Fibroblast of skin of abdomen (primary cell): Measurements from ENCODE around the gene PIK3AP1.

Experiments used
- DNase-seq: peaks from one replicate; pipeline ENCODE4 v3.0.0-alpha.2; 2013

Gene PIK3AP1

DNA sequence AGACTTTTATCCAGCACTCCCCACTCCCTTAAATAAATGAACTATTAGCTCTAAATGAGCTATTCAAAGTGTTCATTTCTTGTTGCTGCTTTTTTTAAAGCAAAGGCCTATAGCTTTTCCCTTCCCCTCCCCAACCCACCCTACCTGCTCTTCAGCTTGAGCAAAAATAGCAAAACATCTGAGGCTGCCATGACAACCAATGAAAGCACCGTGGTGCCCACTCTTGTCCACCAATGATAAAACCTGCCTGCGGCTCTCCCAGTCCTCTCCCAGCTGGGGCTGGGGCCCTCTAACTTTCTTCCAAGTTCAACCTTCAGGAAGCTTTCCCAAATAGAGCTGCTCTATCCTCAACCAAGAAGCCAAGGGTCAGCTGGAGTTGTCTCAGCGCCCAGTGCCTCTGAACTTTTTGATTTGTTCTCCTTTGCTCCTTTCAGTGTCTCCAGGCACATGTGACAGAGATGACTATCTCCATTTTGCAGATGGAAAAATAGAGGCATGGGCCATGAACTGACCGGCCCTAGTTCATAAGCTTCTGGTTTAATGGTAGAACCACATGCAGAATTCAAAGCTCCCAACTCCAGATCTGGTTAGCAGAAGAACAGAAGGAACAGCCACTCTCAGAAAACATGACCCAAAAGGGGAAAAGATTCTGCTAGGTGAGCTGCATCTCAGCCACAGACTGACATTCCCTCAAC, 47.7 kb downstream of the PIK3AP1 start:
- DNase-seq = no peak

DNA sequence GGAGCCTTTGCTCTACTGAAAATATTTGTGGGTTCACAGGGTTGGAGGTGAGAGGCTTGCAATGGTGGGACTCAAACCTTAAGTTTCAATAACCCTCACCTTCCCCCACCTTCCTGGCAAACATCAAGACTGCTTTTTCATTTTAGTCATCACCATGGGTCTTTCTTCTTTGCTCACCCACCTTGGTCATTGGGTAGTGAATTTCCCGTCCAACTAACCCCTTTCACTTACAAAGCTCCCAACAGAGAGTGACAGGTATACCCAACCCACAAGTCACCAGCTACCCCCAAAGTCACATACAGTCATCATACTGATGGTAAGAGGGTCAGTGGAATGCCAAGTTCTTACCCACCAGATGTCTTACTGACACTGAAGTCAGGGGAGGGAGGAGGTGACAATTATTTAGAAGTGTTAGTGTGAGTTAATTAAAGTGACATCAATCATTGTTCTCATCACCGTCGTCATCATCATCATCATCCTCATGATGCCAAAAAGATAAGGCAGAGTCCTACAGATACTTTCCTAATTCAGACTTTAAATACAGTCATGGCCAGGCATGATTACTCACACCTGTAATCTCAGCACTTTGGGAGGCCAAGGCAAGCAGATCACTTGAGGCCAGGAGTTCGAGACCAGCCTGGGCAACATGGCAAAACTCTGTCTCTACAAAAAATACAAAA, 49.0 kb downstream of the PIK3AP1 start:
- DNase-seq = no peak

DNA sequence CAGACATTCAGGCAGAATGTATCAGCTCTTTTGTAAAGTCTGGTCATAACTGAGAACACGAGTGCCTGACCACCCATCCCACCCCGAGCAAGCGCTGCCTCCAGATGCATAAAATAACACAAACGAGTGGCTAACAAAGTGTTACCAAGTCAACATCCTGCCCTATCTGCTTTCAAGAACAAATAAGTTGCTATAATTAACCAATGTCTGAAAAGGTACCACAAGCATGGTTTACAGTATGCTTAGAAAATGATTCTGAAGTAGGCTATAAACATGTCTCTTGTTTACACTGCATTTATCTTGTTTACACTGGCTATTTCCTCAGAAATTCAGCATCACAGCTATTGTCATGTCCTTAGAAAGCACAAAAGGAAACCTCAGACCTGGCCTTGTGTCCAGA, 49.5 kb downstream of the PIK3AP1 start:
- DNase-seq = no peak

DNA sequence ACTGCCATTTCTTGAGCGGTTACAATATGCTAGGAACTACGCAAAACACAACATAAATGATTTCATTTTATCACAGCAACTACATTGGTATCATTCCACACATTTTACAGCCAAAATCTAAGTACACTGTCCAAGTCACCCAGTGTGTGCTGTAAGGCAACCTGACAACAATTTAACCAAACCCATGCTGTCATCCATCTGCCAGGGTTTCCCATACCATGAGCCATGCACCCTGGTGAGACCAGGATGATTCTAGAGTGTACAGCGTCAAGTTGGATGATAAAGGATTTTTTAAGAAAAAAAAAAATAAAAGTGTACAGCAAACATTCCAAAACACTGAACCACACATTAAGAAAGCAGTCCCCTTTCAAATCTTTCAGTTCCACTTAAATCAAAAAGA, 52.9 kb downstream of the PIK3AP1 start:
- no peak for DNase-seq

DNA sequence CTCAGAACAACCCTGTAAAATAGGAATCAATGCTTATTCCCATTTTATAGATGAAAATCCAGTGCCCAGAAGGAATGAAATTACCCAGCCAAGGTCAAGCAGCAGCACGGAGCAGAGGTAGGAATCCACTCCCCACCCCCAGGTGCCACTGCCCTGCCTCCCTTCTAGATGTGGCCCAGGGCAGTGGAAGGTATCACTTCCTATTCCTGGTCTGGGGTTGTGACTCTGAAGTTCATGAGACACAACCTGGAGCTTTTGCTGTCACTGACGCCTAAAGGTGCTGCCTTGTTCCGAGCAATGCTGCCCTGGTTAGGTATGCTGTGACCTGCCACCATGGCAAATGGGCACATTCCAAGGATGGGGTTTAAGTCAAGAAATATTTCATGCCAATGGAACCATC, 53.6 kb downstream of the PIK3AP1 start:
- no peak for DNase-seq

DNA sequence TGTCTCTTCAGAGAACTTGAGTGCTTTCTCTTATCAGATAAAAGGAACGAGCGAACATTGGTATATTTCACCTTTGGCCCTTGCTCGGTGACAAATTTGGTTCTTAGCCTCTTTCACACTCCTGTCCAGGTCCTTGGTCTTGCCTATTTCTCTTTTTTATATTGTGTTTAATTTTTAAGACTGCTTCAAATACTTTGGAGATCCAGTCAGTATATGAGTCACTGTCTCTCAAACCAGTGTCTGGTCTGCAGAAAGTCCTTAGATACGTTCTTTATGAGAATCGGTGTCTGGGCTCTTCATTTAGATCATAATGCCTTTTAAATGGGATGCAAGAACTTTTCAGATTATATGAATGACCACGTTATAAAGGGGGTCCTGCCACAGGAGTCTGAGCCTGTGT, 55.0 kb downstream of the PIK3AP1 start:
- DNase-seq = peak; percentile 67

DNA sequence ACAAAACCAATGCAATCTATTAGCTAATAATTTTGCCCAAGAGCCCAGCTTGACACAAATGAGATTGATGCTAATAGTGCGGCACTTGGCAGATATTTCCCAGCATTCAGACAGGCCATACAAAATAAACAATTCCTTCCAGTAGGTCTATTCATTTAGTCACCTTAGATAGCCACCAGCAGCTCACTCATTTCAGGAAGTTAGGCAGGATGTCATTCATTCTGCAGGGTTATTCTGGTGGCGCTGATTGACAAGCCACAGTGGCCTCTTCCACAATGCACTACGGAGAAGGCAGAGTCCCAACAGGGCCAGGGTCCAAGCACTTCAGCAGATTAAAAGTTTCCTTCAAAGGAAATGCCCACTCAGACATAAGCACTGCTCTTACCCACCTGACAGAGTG, 55.8 kb downstream of the PIK3AP1 start:
- DNase-seq = no peak

DNA sequence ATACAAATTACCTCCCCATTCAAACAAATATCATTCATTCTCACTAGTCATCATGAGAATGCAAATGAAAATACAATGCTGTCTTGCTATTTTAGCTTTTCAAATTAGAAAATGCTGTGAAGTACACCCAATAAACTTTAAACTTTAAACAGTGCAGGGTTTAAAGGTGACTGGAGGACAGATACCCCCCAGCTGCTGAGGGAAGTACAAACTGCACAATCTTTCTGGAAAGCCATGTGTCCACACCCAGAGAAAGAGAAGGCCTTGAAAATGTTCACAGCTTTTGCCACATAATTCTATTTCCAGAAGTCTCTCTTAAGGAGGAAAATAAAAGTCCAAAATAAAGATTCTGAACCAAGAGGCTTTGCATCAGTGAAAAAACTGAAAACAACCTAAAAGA, 56.5 kb downstream of the PIK3AP1 start:
- no peak for DNase-seq

DNA sequence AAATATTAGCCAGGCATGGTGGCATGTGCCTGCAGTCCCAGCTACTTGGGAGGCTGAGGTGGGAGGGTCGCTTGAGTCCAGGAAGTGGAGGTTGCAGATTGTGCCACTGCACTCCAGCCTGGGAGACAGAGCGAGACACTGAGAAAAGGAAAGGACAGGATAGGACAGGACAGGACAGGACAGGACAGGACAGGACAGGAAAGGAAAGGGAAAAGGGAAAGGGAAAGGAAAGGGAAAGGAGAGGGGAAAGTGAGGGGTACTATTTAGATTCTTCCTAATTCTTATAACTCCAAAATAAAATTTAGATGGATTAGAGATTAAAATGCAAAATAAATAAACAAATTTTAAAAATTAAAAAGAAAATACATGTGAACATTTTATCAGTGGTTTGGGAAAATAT, 58.7 kb downstream of the PIK3AP1 start:
- no peak for DNase-seq

DNA sequence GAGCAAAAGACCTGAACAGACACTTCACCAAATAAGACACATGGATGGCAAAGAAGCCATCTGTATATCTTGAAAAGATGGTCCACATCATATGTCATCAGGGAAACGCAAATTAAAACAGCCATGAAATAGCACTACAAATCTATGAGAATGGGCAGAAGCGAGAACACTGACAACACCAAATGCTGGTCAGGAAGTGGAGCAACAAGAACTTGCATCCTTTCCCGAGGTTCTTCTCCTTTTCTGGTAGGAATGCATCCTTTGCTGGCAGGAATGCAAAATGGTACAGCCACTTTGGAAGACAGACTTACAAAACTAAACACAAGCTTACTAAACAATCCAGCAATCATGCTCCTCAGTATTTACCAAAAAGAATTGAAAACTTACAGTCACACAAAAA, 60.0 kb downstream of the PIK3AP1 start:
- DNase-seq = no peak

DNA sequence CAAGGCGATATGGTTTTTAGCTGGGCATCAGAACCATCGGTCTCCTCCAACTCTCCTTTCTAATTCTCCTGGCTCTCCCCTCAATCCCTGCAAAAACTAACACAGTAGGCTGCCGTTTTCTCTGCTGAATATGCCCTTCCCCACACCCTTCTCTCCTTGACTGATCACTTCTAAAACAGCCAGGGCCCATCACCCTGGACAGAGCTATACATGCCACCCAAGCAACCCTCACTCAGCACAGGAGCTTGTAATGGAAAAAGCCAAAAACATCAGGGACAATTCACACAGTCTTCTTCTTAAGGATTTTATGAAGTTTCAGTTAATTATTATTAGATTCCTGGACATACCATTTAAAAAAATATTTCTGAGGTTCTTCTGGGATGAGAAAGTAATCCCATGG, 61.5 kb downstream of the PIK3AP1 start:
- DNase-seq = no peak

DNA sequence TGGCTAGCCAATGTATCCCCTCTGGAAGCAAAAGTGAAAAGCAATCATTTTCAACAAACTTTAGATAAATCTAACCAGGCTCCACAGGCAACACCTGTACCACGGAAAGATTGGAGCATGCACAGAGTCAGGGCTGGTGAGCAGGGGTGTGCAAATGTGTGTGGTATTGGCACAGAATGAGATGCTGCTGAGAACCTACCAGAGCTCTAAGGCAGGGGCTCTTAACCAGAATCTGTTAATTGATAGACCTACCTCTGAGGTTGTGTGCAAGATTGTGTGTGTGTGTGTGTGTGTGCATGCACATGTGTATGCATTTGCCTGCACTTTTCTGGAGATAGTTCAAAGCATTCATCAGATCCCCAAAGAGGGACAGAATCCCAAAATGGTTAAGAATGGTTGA, 62.9 kb downstream of the PIK3AP1 start:
- DNase-seq = no peak

DNA sequence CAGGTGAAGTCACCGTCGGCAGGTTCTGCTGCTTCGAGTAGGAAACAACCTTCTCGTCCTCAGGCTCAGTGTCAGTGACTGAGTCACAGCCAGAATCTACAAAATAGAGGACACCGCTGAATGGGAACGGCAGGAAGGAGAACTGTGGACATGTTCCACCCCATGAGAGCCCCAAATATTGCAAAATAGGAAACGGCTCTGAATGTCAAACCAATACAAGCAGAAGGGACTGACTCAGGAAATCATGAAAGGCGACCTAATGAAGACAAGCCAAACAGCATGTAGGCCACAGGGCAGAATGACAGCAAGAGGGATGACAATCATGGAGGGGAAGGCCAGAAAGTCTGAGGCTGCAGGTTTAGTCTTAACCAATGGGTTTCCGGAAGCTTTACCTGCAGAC, 63.5 kb downstream of the PIK3AP1 start:
- DNase-seq = no peak

DNA sequence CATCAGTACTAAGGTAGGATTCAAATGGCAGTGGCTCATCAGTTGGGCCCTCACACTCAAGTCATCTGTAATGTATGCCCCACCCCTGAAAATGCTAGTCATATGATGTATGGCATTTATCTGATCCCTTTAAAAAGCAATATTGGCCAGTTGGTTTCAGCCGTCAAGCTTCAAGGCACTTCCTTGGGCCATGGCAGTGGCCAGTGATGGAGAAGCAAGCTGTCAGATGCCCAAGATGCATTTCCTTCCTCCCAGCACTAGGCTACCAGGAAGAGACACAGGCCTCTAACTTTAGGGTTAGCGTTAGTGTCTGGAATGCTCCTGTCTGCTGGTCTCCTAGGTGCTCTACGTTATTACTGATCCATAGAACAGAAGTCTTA, 64.1 kb downstream of the PIK3AP1 start:
- DNase-seq = no peak

DNA sequence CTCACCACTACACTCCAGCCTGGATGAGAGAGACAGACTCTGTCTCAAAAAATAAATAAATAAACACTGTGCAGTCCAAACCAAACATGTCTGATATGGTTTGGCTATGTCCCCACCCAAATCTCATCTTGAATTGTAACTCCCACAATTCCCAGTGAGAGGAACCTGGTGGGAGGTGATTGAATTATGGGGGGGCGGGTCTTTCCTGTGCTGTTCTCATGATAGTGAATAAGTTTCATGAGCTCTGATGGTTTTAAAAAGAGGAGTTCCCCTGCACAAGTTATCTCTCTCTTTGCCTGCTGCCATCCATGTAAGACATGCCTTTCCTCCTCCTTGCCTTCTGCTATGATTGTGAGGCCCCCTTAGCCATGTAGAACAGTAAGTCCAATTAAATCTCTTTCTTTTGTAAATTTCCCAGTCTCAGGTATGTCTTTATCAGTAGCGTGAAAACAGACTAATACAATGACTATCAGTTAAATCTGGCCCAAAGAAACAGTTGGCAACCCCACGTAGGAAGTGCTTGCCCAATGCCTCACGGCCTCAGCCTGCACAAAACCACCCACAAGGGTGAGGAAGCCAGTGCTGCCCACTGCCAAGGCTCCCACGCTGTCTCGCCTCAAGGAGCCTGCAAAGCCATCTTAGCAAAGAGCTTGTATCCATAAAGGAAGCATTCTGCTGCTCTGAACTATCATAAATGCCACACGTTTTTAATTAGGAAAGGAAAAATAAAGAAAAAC, 64.7 kb downstream of the PIK3AP1 start:
- no peak for DNase-seq

DNA sequence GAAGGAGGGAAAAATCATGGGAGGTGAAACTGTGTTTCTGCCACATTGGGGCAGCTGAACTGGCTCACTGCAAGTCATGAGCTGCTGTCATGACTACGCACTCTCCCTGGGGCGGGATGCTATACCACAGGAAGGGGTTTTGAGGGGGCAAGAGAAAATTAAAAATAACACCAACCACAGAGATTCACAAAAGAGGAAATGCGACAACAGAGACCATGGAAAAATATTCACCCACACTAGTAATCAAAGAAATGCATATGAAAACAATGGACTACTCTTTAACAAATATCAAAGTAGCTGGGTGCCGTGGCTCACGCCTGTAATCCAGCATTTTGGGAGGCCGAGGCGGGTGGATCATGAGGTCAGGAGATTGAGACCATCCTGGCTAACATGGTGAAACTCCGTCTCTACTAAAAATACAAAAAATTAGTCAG, 68.3 kb downstream of the PIK3AP1 start:
- no peak for DNase-seq

DNA sequence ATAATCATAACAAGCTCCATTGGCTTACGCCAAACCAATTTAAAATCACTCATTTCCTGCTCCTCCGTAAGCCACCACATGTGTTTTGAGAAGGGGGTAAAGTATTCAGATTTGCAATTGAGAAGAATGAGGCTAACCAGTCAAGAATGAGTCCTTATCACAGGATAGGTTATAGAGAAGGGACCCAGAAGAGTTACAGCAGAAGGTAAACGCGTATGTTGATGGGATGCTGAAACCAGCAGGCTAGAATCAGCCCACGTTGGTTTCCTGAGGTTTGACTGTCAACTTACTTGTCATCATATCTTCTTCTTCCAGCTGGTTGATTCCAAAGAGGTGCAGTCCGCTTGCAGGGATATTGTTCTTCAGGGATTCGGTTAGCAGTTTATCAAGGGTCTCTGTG, 69.4 kb downstream of the PIK3AP1 start:
- DNase-seq = no peak

DNA sequence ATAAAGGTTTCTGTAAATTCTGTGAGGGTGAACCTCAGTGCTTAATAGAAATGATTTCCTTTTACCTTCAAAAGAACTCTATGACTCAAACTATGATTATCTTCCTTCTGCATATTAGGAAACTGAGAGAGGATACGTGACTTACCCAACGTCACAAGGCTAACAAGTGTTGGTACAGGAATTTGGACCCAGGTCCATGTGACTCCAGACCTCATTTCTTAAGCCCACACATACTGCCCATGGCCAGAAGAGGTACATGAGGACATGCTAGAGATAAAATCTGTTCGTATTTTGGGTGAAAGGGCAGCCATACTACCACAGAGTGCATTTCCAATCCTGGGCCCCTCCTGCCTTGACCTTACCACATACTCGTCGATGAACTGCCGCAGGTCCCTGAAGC, 72.0 kb downstream of the PIK3AP1 start:
- no peak for DNase-seq

DNA sequence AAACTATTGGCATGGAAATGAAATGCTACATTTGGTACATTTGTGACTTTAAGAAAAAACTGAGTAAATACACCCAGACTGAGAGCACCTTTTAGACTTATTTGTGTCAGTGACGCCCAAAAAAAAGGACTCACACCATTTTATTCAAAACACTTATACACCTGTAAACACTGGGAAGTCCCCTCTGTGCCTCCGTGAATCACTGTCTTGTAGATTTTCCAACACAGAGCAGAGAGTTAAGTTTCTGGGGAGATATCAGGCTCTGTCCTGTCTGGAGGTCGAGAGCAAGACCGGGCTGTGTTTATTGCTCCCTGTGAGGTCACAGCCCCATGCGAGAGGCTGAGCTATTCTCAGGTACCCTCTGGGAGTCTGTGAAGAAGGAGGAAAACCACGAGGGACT, 72.8 kb downstream of the PIK3AP1 start:
- DNase-seq = no peak

DNA sequence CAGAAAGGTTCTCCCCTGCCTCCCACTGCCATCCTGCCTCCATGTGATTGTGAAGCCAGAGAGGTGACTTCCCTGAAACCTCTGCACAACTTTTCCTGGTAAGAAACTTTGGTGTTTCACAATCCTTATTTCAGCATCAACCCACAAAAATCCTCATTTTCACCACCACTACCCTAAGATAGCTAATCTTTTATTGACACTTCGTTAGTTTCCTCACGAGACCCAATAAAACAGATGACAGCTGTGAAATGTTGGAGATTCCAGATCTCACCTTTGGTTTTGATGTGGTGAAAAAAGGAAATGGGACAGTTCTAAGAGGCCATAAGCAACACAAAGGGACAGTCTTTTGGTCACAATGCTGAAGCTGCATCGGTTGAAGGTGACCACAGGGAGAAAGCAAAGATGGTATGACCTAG, 73.6 kb downstream of the PIK3AP1 start:
- no peak for DNase-seq

DNA sequence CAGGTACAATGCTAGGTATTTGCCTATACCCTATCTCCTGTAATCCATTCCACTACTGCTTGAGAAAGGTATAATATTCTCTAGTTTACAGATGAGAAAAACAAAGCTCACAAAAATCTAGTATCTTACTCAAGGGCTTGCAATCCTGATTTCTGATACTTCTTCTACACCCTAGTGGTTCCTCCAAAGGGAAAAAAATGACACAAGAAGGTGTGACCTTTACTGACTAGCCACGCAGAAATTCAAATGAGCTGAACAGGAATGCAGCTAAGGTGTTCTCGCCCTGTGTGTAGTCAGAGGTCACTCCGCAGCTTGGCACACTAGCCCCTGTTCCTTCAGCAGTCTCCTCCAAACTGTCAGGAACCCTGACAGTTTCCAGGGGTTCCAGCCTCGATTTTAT, 74.0 kb downstream of the PIK3AP1 start:
- no peak for DNase-seq

DNA sequence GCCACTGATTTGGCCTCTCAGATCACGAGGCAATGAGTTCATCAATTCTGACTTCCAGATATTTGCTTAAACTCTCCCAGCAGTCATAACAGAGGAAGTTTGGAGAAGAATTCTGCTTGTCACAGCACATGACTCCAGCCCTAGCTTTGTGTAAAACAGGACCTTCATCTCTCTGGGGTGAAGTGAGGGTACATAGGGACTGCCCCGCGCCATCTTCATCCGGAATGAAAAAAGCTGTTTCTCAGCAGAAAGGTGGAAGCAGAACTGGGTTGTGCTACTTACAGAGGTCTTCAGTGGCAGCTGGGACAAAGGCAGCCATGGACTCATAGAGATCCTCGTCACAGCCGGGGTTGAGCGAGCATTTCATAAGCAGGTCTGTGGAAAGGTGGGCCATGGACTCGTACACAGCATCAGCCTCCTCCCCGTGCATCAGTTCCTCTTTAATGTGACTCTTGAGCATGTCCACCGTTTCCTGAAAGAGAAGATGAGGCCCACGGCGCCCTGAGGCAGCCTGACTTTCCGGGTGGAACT, 75.1 kb downstream of the PIK3AP1 start:
- no peak for DNase-seq

DNA sequence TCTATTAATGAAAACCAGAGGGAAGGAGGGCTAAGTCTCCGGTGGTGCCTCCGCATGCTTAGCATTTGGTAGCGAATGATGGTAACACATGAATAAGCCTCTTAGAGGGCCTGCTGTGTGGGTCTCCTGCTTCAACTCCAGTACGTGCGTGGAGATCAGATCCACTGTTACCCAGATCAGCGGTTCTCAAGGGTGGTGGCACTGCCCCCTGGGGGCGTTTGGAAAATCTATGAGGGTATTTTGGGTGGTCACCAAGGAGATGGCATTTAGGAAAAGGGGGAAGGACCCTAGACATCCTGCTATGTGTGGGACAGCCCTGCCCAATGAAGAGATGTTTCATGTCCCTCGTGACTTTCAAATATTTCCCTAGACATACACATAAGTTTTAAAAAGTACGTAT, 76.4 kb downstream of the PIK3AP1 start:
- no peak for DNase-seq

DNA sequence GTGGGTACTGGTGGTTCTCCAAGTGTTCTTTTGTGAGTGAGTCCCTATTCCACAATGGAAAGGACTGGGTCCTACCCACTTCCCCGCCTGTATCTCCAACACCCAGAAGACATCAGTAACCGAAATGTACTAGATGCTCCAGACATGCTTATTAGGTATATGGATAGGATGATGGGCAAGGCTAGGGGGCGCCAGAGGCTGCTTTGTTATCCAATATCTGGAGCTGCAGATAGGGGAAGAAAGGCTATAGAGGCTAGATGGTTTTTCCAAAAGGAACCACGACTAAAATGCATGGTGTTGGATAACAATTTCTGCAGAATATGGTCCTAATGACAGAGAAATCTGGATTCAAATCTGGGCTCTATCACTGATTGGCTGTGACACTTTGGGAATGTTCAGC, 77.3 kb downstream of the PIK3AP1 start:
- DNase-seq = no peak
